C1 segment of cervical spinal cord (tissue), 14 donors: ENCODE measurements around the gene CPVL.
A peak's percentile ranks its signal among the peaks of the same experiment; 100 is the strongest.

Source experiments
- DNase-seq, 14 donors: peaks; one replicate each; lab custom pipeline; 2025; lab: John Stamatoyannopoulos, UW

The CPVL gene

GRCh38 chr7:28980451-28981160 lies 165.7 kb downstream of the CPVL start:
- peak in 7 of 14 donors; percentile 4 to 57 (median 45) for DNase-seq

GRCh38 chr7:28979776-28980175 lies 166.6 kb downstream of the CPVL start:
- DNase-seq = no peak

- DNase-seq = no peak
Measured at GRCh38 chr7:28977881-28978280, 168.5 kb downstream of the CPVL start.

- no peak for DNase-seq
Measured at GRCh38 chr7:28976022-28976421, 170.3 kb downstream of the CPVL start.

- DNase-seq = no peak
Measured at GRCh38 chr7:28973591-28973990, 172.7 kb downstream of the CPVL start.

GRCh38 chr7:28964056-28964455 lies 182.3 kb downstream of the CPVL start:
- no peak for DNase-seq

GRCh38 chr7:28961972-28962371 lies 184.4 kb downstream of the CPVL start:
- DNase-seq = no peak

- no peak for DNase-seq
Measured at GRCh38 chr7:28960071-28960840, 186.1 kb downstream of the CPVL start.

GRCh38 chr7:28958980-28959347 lies 187.4 kb downstream of the CPVL start:
- no peak for DNase-seq

GRCh38 chr7:28958235-28958979 lies 187.9 kb downstream of the CPVL start, which contains the start of gene TRIL:
TSS of gene TRIL (minus strand) at chr7:28958330. CDS start at chr7:28958046, 284 bp downstream.
- peak in 12 of 14 donors; percentile 31 to 77 (median 60) for DNase-seq

- DNase-seq = peak in 3 of 14 donors; percentile 41 to 53 (median 52)
Measured at GRCh38 chr7:28957751-28958234, 188.5 kb downstream of the CPVL start.

- peak in 6 of 14 donors; percentile 19 to 51 (median 42) for DNase-seq
Measured at GRCh38 chr7:28957064-28957750, 189.1 kb downstream of the CPVL start.

GRCh38 chr7:28956608-28957063 lies 189.7 kb downstream of the CPVL start:
- peak in 7 of 14 donors; percentile 30 to 63 (median 39) for DNase-seq

- peak in 7 of 14 donors; percentile 15 to 64 (median 26) for DNase-seq
Measured at GRCh38 chr7:28955718-28956607, 190.4 kb downstream of the CPVL start.

GRCh38 chr7:28955356-28955717 lies 191.0 kb downstream of the CPVL start:
- DNase-seq = peak in 2 of 14 donors; percentile 27 to 30

- DNase-seq = no peak
Measured at GRCh38 chr7:28954946-28955345, 191.4 kb downstream of the CPVL start.

- DNase-seq = no peak
Measured at GRCh38 chr7:28954471-28954870, 191.9 kb downstream of the CPVL start.

- no peak for DNase-seq
Measured at GRCh38 chr7:28953633-28954032, 192.7 kb downstream of the CPVL start.
